Retina (tissue), 1 donor: ENCODE measurements around the gene ANO3.

ENCODE experiments used
- DNase-seq: peaks from one replicate; pipeline ENCODE4 v3.0.0-alpha.2; 2016

Gene ANO3

GRCh38 chr11:26649884-26650283, 318.0 kb downstream of the ANO3 start:
- DNase-seq = peak; percentile 36

DNA sequence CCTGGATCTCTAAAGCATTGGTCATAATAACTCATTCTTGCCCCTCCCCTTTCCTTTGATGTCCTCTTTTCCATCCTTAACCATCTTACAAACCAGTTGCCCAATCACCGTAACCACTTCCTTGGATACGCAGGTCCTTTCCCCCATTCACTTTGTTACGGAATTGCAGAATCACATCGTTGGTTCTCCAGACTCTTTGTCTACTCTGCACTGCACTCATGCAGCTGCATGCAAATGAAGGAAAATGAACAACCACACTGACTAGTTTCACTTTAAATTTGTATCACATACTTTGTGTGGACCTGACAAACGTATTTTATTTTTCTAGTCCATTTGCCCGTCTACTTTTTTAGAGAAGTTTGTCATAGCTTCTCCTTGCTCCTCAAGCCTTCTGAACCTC, 320.0 kb downstream of the ANO3 start:
- no peak for DNase-seq

DNA sequence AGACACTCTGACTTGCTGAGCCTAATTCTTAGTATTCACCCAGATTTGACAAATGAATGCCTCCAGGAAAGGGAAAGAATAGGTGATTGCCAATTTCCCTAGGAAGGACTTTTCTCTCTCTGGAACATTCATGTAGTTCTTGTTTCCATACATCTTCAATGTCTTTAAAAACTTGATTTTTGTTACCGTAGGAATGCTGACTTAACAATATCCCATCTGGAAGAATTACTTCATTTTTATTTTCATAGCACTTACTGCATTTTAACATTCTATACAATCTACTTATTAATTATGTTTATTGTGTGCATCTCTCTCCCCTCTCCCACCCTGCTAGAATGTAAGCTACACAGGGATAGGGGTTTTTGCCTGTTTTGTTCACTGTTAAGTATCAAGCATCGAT, 323.4 kb downstream of the ANO3 start:
- no peak for DNase-seq

DNA sequence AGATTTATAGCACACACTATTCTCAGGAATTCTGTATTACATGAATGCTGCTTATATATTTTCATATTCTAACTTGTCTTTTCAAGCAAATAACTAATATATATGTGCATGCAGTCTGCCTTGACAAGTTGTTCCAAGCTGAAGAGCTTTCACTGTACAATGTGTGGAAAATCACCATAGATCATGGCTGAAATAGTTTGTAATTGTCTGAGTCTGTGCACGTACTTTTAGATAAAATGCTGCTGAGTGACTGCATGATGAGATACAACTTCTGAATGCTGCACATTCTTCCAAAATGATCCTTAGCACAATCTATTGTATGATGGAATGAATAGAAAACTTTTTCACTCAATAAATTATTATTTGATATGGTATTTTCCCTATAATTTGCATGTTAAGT, 331.0 kb downstream of the ANO3 start:
- DNase-seq = no peak

DNA sequence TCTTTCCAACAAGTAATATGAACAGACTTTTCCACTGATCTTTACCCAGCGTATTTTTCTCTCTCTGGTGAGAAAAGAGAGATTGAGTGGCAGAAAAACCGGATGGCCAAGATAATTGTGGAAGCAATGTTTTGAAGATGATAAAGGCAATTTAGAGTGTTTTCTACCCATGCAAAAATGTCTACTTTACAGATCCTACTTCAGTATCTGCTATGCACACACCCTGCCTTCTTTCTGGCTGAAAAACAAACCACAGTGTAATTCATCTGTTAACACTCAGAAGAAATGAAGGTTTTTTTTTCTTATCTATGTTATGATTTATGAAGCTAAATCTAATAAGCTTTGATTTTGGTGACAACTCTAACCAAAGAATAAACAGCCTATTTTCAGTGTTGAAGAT, 333.1 kb downstream of the ANO3 start:
- DNase-seq = no peak

GRCh38 chr11:26665946-26666345, 334.0 kb downstream of the ANO3 start:
- no peak for DNase-seq

- DNase-seq = no peak
Measured at GRCh38 chr11:26675233-26675928, 343.5 kb downstream of the ANO3 start.

DNA sequence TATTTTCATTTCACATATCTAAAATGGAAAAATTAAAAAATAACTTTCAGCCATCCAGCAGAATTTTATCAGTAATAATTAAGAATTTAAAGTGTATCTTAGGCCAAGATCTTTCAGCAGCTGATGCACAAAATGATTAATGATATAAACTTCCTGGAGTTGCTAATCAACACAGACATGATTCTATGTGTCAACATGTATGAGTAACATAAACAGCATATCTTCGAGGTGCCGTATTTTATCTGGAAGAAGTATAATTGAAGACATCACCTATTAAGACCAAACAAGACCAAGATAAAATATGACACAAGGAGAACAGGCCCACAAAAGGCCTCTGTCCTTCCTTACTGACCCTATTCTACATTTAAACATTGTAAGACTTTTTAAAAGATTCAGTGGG, 344.7 kb downstream of the ANO3 start:
- no peak for DNase-seq

DNA sequence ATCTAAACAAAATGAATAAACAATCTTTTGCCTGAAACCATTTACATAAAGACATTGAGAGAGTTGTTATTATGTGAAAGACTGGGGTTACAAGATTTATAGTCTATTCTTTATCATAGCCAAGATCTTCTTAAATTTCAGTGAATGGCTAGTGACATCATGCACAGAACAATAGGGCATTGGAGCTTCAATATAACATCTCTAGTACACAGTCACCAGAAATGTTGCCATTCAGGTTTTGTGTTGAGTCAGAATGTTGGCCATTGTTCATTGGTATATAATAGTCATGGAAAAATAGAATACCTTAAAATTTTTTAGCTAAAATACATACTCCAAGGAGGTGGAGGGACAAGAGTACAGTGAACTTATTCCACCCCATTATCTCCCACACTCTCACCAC, 345.6 kb downstream of the ANO3 start:
- no peak for DNase-seq

GRCh38 chr11:26687351-26687750, 355.4 kb downstream of the ANO3 start:
- no peak for DNase-seq

DNA sequence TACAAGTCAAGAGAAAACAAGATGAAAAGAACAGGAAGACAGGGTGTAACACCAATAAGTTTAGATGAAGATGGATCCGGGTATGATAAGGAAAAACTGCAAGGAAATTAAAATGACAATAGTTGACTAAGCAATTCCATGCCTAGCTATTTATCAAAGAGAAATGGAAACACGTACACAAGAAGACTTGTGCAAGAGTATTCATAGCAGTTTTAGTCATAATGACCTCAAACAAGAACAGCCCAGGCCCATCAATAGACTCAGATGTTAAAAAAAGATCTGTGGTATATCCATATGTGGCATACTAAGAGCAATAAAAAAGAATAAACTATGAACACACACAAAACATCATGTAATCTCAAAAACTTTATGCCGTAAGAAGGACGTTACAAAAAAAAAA, 356.8 kb downstream of the ANO3 start:
- no peak for DNase-seq

- DNase-seq = no peak
Measured at GRCh38 chr11:26696330-26696729, 364.4 kb downstream of the ANO3 start.

GRCh38 chr11:26698224-26698623, 366.3 kb downstream of the ANO3 start:
- no peak for DNase-seq

GRCh38 chr11:26700574-26701235, 368.8 kb downstream of the ANO3 start:
- DNase-seq = peak; percentile 28

- DNase-seq = no peak
Measured at GRCh38 chr11:26702406-26702805, 370.5 kb downstream of the ANO3 start.

GRCh38 chr11:26703411-26704191, 371.7 kb downstream of the ANO3 start:
- no peak for DNase-seq

GRCh38 chr11:26704249-26704648, 372.3 kb downstream of the ANO3 start:
- DNase-seq = no peak

- DNase-seq = no peak
Measured at GRCh38 chr11:26706181-26706580, 374.3 kb downstream of the ANO3 start.

GRCh38 chr11:26708736-26709456, 377.0 kb downstream of the ANO3 start:
- DNase-seq = no peak

GRCh38 chr11:26710489-26710888, 378.6 kb downstream of the ANO3 start:
- DNase-seq = no peak

GRCh38 chr11:26712497-26712896, 380.6 kb downstream of the ANO3 start:
- DNase-seq = no peak
